HL-60 (cell line): Measurements from ENCODE around the gene RERE.

ENCODE experiments used
- CTCF ChIP-seq: IDR thresholded peaks from one replicate; pipeline ENCODE4 v1.5.1; 2011; ENCODE audit warnings: low read length, control low read depth, inconsistent platforms; ENCODE audit not compliant: insufficient read depth
- GABPA ChIP-seq: IDR thresholded peaks from 2 replicates; pipeline ENCODE4 v1.6.1; 2012; ENCODE audit warnings: low read depth
- POLR2AphosphoS5 ChIP-seq: IDR thresholded peaks from 2 replicates; pipeline ENCODE4 v1.6.1; 2012; ENCODE audit warnings: low read depth

GRCh38 chr1:8358897-8359616, 458.4 kb downstream of the RERE start:
- TF ChIP-seq GABPA (no peak), POLR2AphosphoS5 (no peak), CTCF (no peak)
